OCI-LY1 (cell line): ENCODE results near the gene GSTP1.
"Not testable (repeated sequence)": the region's sequence is repeated elsewhere in the genome, so short reads cannot be mapped to it uniquely, and the experiment has no call there.

Experiments
- H2AFZ ChIP-seq: fragments of 200-600 bp; sonication (generic), shearing (Covaris generic); 2 replicates; pipeline ENCODE4 v1.6.0; 2014; ENCODE audit warnings: antibody characterized with exemption, mild to moderate bottlenecking, low read length
- H3F3A ChIP-seq: fragments of 200-600 bp; sonication (generic), shearing (Covaris generic); 2 replicates; pipeline ENCODE4 v1.6.0; 2014; ENCODE audit warnings: mild to moderate bottlenecking, antibody characterized with exemption, low read length, moderate library complexity; ENCODE audit not compliant: insufficient read depth
- H3K27ac ChIP-seq: fragments of 200-600 bp; sonication (generic); 2 replicates; pipeline ENCODE4 v1.5.1; 2014; ENCODE audit warnings: low read length, mixed run types, mild to moderate bottlenecking, low read depth; ENCODE audit not compliant: poor library complexity, severe bottlenecking
- H3K27me3 ChIP-seq: fragments of 200-600 bp; sonication (generic); 2 replicates; pipeline ENCODE4 v1.6.0; 2014; ENCODE audit warnings: antibody characterized with exemption, mild to moderate bottlenecking, low read length, moderate library complexity; ENCODE audit not compliant: insufficient read depth
- H3K36me3 ChIP-seq: fragments of 200-600 bp; sonication (generic); 2 replicates; pipeline ENCODE4 v1.6.1; 2014; ENCODE audit warnings: mild to moderate bottlenecking, antibody characterized with exemption, low read length, moderate library complexity, mixed read lengths; ENCODE audit not compliant: insufficient read depth
- H3K4me1 ChIP-seq: fragments of 200-600 bp; sonication (generic); 2 replicates; pipeline ENCODE4 v1.5.1; 2014; ENCODE audit warnings: mild to moderate bottlenecking, low read length, moderate library complexity; ENCODE audit not compliant: insufficient read depth, severe bottlenecking
- H3K4me2 ChIP-seq: fragments of 200-600 bp; sonication (generic), shearing (Covaris generic); 2 replicates; pipeline ENCODE4 v1.6.1; 2014; ENCODE audit warnings: low read length
- H3K4me3 ChIP-seq: fragments of 200-600 bp; sonication (generic); 2 replicates; pipeline ENCODE4 v1.5.1; 2014; ENCODE audit warnings: low read length, low read depth, mild to moderate bottlenecking, mixed read lengths; ENCODE audit not compliant: poor library complexity, severe bottlenecking
- H3K79me2 ChIP-seq: fragments of 200-600 bp; shearing (Covaris generic); 2 replicates; pipeline ENCODE4 v1.6.1; 2016; ENCODE audit warnings: mixed run types, low read length, mixed read lengths; ENCODE audit not compliant: insufficient read depth
- H3K9ac ChIP-seq: fragments of 200-600 bp; sonication (generic), shearing (Covaris generic); 2 replicates; pipeline ENCODE4 v1.6.1; 2014; ENCODE audit warnings: mild to moderate bottlenecking, low read length, mixed read lengths
- H3K9me2 ChIP-seq: fragments of 200-600 bp; sonication (generic), shearing (Covaris generic); 2 replicates; pipeline ENCODE4 v1.6.1; 2014; ENCODE audit warnings: low read depth, mild to moderate bottlenecking, low read length, mixed read lengths
- H3K9me3 ChIP-seq: fragments of 200-600 bp; shearing (Covaris generic); 2 replicates; pipeline ENCODE4 v1.6.1; 2014; ENCODE audit warnings: low read length, mixed read lengths
- H4K20me1 ChIP-seq: fragments of 200-600 bp; sonication (generic), shearing (Covaris generic); 2 replicates; pipeline ENCODE4 v1.6.0; 2016; ENCODE audit warnings: mild to moderate bottlenecking, low read length; ENCODE audit not compliant: insufficient read depth
- EZH2 ChIP-seq: fragments of 200-600 bp; sonication (generic), shearing (Covaris generic); IDR thresholded peaks from 2 replicates; pipeline ENCODE4 v1.8.0; 2017; ENCODE audit warnings: borderline replicate concordance, mixed run types, mild to moderate bottlenecking, antibody characterized with exemption, low read length, moderate library complexity, mixed read lengths
- TF ChIP-seq, protein P1 (sequence below): fragments of 200-600 bp; sonication (generic), shearing (Covaris generic); IDR thresholded peaks from 2 replicates; pipeline ENCODE4 v1.5.1; 2017; ENCODE audit warnings: mild to moderate bottlenecking, antibody characterized with exemption, low read length, moderate library complexity, mixed read lengths

Gene GSTP1

DNA sequence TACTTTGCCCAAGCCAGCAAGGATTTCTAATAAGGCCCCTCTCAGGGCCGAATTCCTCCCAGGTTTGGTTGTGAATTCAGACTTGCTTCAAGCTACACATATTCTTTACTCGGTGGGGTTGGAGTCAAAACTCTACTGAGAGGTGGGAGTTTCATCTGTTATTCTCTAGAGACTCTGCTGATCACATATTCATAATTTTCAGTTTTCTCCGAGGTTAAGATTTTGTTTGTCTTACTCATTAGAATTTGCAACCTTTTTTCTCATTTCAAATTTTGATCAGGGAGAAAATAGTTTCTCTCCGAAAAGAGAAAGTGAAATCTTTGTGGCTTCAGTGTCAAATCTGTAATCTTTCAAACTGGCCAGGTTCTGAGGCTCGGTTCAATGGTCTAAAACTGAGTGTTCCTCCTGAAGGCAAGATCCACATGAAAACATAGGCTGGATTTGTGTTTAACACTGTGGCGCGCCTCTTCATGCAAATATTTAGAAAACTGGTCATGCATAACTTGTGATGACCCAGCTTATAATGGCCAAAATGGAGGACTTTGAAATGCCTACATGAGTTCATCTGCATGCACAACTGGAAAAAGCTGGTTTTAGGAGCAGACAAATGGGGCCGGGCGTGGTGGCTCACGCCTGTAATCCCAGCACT is 21.5 kb upstream of the GSTP1 start:
- no peaks in the 10 kb centered on the region for H3K9me2 ChIP-seq
- no peak overlapping the region for H3K9ac ChIP-seq
- H2AFZ ChIP-seq = no peak overlapping the region
- peaks cover 9% of the 10 kb centered on the region for H3K4me1 ChIP-seq
- TF ChIP-seq EZH2 = no peak
- TF ChIP-seq, protein P1, sequence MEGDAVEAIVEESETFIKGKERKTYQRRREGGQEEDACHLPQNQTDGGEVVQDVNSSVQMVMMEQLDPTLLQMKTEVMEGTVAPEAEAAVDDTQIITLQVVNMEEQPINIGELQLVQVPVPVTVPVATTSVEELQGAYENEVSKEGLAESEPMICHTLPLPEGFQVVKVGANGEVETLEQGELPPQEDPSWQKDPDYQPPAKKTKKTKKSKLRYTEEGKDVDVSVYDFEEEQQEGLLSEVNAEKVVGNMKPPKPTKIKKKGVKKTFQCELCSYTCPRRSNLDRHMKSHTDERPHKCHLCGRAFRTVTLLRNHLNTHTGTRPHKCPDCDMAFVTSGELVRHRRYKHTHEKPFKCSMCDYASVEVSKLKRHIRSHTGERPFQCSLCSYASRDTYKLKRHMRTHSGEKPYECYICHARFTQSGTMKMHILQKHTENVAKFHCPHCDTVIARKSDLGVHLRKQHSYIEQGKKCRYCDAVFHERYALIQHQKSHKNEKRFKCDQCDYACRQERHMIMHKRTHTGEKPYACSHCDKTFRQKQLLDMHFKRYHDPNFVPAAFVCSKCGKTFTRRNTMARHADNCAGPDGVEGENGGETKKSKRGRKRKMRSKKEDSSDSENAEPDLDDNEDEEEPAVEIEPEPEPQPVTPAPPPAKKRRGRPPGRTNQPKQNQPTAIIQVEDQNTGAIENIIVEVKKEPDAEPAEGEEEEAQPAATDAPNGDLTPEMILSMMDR = no peak
- no peaks in the 10 kb centered on the region for H3K9me3 ChIP-seq
- H3K4me3 ChIP-seq = no peak overlapping the region
- no peaks in the 10 kb centered on the region for H3K79me2 ChIP-seq
- no peaks in the 10 kb centered on the region for H4K20me1 ChIP-seq
- no peaks in the 10 kb centered on the region; the same call in none of the 2 replicates for H3K27me3 ChIP-seq
- H3F3A ChIP-seq = no peaks in the 10 kb centered on the region
- H3K4me2 ChIP-seq = peak overlapping the region; percentile 26; the same call in 1 of the 2 replicates
- H3K27ac ChIP-seq = no peak overlapping the region
- H3K36me3 ChIP-seq = no peaks in the 10 kb centered on the region

DNA sequence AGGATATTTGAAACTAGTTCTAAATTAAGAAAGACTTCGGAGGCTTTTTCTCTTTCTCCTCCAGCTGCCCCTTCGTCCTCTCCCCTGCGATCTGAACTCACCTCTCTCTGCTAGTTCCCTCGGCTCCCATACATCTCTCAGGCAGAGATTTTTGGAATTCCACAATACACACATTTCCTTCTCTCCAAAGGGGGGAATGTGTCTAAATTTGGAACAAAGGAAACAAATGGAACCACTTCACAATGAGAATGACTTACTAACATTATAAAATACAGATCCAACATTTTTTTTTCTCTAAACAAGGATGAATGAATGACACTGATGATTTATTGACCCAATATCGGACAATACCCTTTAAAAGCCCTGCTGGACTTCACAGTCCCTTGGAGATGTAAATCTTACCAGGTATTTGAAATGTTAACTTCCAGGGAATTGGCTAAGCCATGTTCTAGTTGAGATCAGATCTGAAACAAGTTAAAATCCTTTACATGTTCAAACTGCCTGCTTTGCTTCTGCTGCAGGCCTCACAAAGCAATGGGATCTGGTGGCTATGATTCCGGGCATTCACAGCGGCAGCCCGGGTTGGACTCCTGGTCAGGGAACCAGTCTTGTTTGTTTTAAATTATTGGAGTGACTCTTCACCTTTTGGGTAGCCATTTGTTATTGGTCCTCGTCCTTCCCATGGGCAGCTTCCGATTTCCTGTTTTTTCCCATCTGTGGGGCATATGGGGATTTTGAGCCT is 20.5 kb upstream of the GSTP1 start:
- Histone ChIP-seq H3K4me1 (peaks cover 9% of the 10 kb centered on the region), H2AFZ (no peak overlapping the region), H3K4me3 (no peak overlapping the region), H3K9ac (no peak overlapping the region), H3K9me3 (no peaks in the 10 kb centered on the region), H4K20me1 (no peaks in the 10 kb centered on the region), H3K27me3 (no peaks in the 10 kb centered on the region; the same call in none of the 2 replicates), H3K4me2 (no peak overlapping the region), H3K36me3 (no peaks in the 10 kb centered on the region), H3F3A (no peaks in the 10 kb centered on the region), H3K79me2 (no peaks in the 10 kb centered on the region), H3K9me2 (no peaks in the 10 kb centered on the region), H3K27ac (no peak overlapping the region)
- TF ChIP-seq, protein P1 = no peak
- TF ChIP-seq EZH2 = no peak

DNA sequence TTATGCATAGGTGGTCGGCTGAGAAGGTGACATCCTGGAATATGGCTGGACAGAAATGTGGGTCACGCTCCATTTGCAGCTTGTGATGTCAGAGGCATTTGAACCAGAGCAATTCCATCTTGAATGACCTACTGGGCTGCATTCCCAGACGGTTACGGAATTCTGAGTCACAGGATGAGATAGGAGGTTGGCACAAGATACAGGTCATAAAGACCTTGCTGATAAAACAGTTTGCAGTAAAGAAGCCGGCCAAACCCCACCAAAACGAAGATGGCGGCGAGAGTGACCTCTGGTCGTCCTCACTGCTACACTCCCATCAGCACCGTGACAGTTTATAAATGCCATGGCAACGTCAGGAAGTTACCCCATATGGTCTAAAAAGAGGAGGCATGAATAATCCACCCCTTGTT is 19.9 kb upstream of the GSTP1 start:
- H3K9me2 ChIP-seq, H3K9ac ChIP-seq: not testable (repeated sequence)

More for the DNA sequence above, 19.9 kb upstream of the GSTP1 start:
- H3K79me2 ChIP-seq, H3K4me1 ChIP-seq, H3K4me2 ChIP-seq, H3K4me3 ChIP-seq, H3F3A ChIP-seq, H2AFZ ChIP-seq, H3K27me3 ChIP-seq, H4K20me1 ChIP-seq, H3K27ac ChIP-seq, H3K9me3 ChIP-seq, H3K36me3 ChIP-seq: not testable (repeated sequence)
